HG03460 (cell line): Measurements from ENCODE around the gene FAM53B.

Source experiments
- ATAC-seq: cut with Tn5 transposase; IDR thresholded peaks from one replicate; pipeline ENCODE4 v1.9.1; 2021; ENCODE audit not compliant: unreplicated experiment

Gene FAM53B

GRCh38 chr10:124698545-124699469 lies 45.4 kb downstream of the FAM53B start:
- no peak for ATAC-seq

GRCh38 chr10:124697837-124698544 lies 46.2 kb downstream of the FAM53B start:
- ATAC-seq: no peak

GRCh38 chr10:124697443-124697836 lies 46.7 kb downstream of the FAM53B start:
- ATAC-seq: no peak

GRCh38 chr10:124696446-124697392 lies 47.5 kb downstream of the FAM53B start:
- ATAC-seq: peak; percentile 75

- ATAC-seq: no peak
Measured at GRCh38 chr10:124695259-124695658, 48.9 kb downstream of the FAM53B start.

GRCh38 chr10:124694481-124695220 lies 49.5 kb downstream of the FAM53B start:
- ATAC-seq: no peak

- ATAC-seq: no peak
Measured at GRCh38 chr10:124693801-124694416, 50.3 kb downstream of the FAM53B start.

GRCh38 chr10:124693396-124693795 lies 50.8 kb downstream of the FAM53B start:
- no peak for ATAC-seq

GRCh38 chr10:124692100-124692446 lies 52.1 kb downstream of the FAM53B start:
- no peak for ATAC-seq

GRCh38 chr10:124691421-124692099 lies 52.6 kb downstream of the FAM53B start:
- ATAC-seq: no peak

GRCh38 chr10:124691002-124691401 lies 53.2 kb downstream of the FAM53B start:
- ATAC-seq: no peak

- ATAC-seq: no peak
Measured at GRCh38 chr10:124689911-124690498, 54.2 kb downstream of the FAM53B start.

GRCh38 chr10:124688889-124689670 lies 55.1 kb downstream of the FAM53B start:
- peak; percentile 90 for ATAC-seq

- no peak for ATAC-seq
Measured at GRCh38 chr10:124688386-124688785, 55.8 kb downstream of the FAM53B start.

- no peak for ATAC-seq
Measured at GRCh38 chr10:124686707-124687376, 57.3 kb downstream of the FAM53B start.

- no peak for ATAC-seq
Measured at GRCh38 chr10:124685261-124685660, 58.9 kb downstream of the FAM53B start.

- no peak for ATAC-seq
Measured at GRCh38 chr10:124683814-124684213, 60.4 kb downstream of the FAM53B start.
